ENCODE data around the gene PXMP4.

DNA sequence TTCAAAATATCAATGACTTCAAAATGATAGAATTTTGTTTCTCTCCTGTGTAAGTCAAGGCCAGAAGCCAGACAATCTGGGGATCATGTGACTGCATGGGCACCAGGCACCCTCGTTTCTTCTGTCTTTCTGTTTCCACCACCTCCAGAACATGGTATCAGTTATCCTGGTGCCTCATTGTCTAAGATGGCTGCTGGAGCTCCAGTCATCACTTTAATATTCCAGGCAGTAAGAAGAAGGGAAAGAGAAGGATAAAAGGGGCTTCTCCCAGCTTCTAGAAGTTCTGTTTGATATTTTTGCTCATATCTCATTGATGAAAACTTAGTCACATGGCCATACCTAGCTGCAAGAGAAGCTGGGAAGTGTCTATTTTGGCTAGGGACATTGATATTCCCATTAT, 37.3 kb upstream of the PXMP4 start:
- no peak for TF ChIP-seq POLR2A (IDR thresholded peaks at IDR 0.05)
- no peak for TF ChIP-seq CTCF (IDR thresholded peaks at IDR 0.05)

All from lower leg skin (tissue), 3 donors.